ENCODE results near the gene OSTN.
"Not testable (repeated sequence)": the region's sequence is repeated elsewhere in the genome, so short reads cannot be mapped to it uniquely, and the experiment has no call there.

OSTN gene

DNA sequence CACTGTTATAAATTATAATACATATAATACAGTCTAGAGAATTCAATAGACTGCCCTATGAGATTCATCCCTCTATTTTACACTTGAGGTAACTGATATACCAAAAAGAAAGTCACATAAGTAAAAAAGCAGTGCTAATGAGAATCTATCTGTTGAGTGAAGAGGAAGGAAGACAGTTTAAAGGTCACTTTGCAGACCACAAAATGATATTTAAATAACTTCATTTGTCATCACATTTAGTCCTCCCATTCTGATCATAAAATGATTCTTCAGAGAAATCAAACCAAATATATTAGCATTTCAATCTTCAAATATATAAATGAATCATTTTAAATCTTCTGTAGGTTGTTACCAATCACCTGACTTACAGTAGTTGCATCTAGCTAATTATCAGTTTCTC, 69.7 kb downstream of the OSTN start:
- no peak for DNase-seq

DNA sequence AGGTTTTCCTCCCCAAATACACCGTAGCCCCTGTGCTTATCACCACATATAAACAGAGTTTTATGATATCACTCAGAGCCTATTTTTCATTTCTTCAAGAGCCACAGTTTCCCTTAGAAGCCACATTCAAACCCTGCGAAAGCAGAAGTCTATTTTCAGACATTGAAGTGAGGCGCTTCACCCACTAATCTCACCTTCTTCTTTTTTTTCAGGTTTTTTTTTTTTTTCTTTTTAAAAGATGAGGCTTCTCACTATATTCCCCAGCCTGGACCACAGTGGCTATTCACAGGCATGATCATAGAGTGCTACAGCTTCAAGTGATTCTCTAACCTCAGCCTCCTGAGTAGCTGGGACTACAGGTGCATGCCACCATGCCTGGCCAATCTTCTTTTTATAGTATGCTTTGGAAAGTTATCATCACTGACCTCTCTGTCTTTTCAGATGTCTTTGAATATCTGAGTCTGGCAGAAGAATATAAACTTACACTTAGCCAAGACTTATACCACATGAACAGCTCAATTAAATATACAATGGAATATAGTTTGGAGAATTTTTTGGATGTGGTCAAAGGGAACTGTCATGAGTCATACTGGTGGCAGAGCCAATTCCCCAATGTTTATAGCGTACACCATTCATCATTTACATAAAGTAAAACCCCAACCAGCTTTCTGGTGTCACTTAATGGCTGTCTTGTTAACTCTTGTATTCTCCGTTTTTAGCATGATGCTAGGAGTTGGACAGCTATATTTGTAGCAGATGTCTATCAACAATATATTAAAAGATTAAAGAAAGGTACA, 70.4 kb downstream of the OSTN start:
- DNase-seq: peak; percentile 4

DNA sequence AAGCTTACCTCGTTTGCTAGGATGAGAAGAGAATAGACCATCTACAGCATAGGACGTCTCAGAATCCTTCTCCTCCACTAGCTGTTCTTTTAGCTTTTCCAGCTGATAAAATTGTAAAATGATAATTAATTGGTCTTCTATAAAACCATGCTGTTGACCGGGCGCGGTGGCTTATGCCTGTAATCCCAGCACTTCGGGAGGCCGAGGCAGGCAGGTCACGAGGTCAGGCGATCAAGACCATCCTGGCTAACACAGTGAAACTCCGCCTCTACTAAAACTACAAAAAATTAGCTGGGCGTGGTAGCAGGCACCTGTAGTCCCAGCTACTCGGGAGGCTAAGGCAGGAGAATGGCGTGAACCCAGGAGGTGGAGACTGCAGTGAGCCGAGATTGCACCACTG, 76.2 kb downstream of the OSTN start:
- DNase-seq: not testable (repeated sequence)

DNA sequence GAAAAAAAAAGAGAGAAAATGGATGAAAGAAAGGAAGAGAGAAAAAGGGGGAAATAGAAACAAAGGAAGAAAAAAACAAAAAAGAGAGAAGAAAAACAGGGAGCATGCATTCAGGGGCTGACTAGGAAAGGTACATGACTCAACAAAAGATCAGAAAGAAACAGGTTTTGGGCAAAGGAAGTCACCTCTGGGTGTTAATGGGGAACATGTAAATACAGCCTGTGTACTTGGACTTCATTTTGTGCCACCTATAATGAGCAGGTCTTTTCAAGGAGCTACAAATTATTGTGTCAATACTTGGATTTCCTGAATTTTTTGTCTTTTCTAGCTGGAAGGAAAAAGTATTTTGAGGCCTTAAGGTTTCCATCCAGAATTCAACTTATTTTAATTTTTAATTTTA, 76.7 kb downstream of the OSTN start:
- DNase-seq: no peak

DNA sequence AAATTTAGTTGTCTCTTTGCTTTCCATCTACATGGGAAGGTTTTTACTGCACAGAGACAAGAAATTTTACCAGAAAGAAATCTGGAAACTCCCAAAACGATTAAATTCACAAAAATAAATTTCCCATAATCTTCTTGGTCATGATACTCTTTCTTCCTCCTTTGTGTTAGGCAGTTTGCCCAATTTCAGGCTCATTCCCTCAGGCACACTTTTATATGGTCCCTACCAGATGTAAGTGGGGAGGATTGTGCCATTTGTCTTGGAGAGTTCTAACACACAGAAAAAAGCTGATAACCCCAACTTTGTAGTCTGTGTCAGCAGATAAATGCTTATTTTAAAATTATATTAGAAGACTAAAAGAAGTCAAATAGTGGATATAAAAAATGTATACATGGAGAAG, 81.1 kb downstream of the OSTN start:
- no peak for DNase-seq

DNA sequence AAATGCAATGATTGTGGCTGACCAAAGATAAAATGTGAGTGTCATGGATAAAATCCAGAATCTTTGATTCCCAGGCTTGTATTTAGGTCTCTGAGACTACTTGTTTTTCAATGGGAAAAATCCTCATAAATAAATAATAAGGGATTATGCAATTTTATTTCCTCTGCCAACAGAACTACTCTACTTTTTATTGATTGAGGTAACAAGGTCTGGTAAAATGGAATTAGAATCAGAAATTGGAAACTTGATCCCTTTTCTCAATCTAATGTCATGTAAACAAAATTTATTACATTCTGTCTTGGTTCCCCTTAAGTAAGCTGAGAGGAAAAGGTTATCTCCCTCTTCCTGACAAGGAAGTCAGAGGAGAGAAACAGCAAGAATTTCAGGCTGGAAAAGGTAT, 81.8 kb downstream of the OSTN start:
- no peak for DNase-seq

DNA sequence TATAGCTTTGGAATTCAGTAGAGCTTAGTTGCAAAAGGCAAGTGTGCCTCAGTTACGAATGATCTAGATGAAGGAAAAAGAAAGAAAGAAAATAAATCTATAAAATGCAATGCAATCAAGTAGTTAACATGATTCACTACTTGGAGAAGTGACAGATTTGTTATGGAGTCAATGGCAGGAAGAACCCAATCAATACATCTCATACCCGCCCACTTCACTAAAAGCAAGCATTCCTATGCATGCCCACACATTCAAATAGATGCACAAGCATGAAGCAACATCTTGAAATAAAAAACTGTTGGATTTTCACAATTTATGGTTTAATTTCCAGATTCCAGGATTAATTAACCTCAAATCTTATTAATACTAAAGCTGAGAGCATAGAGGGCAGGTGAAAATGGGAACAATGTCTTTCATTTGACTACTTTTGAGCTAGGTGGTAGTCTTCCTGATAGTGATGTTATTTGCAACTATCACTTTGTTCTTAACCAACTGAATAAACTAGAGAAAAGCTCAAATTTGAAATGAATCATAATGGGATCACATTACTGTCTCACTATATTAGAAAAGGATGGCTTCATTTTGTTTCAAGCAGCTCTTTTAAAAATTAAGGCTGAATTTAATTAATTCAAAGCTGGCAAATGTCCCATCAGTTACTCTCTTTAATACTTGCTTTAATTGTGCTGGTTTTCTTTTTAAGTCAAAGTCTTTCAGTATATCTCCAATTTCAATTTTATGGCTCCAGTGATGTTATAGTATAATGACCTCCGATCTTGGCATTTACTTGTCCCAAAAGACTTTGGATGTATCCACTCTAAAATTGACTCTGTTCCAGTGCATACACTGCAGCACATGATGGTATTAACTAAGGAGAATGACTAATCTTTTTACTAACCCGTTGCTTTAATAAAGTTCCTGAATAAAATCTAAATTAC, 83.5 kb downstream of the OSTN start:
- no peak for DNase-seq

DNA sequence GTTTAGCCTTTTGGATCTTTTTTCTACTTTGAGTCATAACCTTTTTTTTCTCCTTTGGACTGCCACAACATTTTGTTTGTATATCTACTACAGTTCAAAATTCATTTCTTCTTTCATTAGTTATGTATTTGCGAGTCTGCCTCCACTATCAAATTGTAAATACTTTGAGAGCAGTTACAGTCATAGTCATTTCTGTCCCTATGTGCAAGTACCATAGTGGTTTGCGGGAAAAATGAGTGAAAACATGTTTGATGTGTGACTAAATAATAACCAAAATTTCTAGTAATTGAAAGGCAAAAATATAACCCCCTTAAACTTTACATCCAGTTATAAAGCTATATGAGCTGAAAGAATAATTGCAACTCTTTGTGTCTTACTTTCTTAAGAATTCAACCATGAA, 84.4 kb downstream of the OSTN start:
- DNase-seq: no peak

DNA sequence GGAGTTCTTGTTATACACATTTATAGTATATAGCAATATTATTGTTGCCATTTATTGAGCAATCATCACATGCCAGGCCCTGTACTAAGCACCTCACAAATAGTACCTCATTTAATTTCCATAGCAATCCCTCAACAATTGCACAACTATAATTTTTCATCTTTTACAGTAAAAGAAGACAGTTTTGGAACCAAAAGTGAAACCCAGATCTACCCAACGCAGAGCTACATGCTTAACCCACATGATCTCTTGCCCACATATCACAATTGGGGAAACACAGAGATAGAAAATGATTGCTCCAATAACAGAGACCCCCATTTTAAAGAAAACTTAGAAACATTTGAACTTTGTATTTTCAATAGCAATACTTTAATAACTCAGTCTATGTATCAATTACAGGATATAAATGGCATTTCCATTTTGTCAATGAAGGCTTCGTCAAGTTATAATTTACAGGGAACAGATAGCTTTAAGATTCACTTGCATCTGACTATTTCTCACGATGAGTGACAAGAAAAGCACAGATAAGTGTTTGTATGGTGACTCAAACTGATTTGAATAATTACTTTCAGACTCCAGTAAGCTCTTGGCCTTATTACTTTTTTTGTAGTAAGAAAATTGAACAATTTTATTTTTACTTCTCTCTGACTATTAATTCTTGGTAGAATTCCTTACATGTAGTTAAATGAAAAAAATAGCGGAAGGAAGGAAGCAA, 91.4 kb downstream of the OSTN start:
- peak; percentile 14 for DNase-seq

DNA sequence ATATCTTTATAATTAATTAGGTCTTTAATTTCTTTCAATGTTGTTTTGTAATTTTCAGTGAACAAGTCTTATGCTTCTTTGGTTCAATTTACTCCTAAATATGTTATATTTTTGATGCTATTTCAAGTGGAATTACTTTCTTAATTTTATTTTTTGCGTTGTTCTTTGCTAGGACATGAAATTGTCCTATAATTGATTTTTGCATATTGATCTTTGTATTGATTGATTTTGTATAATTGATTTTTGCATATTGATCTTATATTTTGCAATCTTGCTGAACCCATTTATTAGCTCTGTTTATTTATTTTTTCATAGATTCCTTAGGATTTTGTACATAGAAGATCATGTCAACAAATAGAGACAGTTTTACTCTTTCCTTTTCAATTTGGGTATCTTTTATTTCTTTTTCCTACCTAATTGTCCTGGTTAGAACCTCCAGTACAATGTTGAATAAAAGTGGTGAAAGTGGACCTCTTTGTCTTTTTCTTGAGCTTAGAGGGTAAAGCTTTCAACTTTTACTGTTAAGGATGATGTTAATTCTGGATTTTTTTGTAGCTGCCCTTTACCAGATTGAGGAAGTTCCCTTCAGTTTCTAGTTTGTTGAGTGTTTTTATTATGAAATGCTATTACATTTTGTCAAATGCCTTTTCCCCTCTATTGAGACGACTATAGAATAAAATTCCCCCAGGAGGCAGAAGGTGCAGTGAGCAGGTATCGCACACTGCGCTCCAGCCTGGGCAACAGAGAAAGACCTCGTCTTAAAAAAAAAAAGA, 93.4 kb downstream of the OSTN start:
- no peak for DNase-seq

DNA sequence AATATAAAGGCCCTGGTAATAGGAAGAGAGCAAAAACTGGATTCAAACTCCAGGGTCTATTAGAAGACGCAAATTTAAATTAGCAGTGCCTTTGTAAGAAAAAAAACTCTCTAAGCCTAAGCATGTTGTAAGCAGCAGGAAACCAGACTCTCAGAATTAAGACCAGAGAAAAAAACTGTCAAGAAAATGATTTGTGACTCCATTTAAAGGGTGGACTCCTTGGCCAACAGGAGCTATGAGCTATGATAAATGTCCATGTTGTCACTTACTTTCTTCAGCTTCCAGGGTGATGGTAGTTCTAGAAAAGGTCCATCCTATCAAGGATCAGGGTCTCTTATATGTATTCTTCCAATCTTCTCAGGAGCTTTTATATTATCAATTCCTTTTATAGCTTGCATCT, 95.2 kb downstream of the OSTN start:
- DNase-seq: no peak

DNA sequence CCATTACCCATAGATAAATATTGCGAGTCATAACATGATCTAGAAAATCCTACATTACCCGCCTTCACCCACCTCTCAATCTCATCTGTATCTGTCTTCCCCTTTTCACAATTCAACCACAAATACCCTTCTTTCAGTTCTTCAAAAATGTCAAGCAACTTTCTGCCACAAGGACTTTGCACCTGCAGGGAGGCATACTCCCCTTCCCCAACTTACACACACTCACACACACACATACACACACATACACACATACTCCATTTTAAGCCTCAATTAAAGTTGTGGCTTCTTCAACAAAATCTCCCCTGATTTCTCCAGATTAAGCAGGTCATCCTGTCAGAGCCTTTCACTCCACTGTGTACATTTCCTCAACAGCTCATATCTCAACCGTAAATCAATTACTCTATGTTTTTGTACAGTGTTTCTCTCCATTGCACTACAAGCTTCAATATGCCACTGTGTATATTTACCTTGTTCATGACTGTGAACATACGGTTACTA, 97.0 kb downstream of the OSTN start:
- no peak for DNase-seq

DNA sequence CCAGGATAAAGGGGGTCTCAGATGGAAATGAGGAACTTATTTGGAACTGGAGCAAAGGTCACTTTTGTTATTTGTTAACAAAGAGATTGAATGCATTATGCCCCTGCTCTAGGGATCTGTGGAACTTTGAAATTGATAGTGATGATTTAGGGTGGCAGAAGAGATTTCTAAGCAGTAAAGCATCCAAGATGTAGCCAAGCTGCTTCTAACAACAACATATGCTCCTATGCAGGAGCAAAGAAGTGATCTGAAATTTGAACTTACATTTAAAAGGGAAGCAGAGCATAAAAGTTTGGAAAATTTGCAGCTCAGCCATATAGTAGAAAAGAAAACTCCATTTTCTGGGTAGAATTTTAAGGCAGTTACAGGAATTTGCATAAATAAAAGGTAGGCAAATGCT, 99.8 kb downstream of the OSTN start:
- DNase-seq: no peak

DNA sequence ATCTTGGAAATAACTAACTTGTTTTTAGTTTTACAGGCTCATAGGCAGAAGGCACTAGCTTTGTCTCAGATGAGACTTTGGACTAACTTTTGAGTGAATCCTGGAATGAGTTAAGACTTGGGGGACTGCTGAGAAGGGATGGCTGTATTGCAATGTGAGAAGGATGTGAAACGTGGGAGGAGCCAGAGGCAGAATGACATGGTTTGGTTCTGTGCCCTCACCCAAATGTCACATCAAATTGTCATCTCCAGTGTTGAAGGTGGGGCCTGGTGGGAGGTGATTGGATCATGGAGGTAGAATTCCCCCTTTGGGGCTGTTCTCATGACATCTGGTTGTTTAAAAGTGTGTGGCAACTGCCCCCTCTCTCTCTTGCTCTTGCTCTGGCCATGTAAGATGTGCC, 101.4 kb downstream of the OSTN start:
- DNase-seq: no peak

DNA sequence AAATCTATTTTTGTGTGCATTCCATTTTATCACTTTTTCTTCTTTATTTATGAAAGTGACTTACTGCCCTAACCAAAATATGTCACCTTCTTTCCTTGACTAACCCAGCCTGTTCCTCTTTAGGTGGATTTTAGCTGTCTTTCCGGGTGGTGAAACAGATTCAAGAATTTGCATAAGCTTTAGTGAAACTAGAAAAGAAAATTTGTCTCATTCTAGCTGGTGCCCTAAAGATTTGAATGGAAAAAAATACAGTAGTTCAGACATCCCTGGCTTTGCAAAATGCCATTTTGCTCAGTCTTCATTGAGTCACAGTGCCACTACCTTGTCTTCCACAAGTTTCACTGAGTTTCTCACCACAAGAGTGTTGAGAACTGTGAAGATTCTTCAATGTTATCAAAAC, 102.0 kb downstream of the OSTN start:
- DNase-seq: no peak

DNA sequence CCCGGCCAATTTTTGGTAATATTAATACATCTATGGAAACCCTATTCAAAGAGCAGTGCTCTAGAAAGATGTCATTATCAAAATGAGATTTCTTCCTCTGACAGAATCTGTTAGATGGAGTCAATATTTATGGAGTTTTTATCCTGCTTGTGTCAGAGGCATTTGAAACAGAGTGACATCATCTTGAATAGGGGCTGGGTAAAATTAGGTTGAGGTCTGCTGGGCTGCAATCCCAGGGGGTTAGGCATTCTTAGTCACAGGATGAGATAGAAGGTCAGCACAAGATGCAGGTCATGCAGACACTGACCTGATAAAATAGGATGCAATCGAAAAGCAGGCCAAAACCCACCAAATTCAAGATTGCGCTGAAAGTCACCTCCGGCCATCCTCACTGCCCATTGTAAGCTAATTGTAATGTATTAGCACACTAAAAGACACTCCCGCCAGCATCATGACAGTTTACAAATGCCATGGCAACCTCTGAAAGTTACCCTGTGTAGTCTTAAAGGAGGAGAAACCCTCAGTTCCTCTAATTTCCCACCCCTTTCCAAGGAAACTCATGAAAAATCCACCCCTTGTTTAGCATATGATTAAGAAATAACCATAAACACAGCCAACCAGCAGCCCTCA, 102.9 kb downstream of the OSTN start:
- DNase-seq: no peak

DNA sequence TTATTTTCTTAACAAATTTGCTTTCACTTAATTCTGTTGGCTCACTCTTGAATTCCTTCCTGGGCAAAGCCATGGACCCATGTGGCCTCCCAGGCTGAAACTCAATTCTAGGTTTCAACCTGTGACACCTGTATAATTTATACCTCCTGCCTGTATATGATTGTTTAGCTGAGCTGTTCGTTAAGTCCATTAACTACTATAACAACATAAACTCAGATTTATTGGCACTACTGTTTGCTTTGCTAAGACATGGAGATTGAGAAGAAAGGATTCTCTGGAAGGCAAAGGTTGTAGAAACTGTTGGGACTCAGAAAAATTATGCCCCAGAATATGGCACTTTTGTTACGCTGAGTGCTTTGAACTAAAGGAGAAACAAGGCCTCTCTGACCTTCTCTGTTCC, 103.4 kb downstream of the OSTN start:
- no peak for DNase-seq

DNA sequence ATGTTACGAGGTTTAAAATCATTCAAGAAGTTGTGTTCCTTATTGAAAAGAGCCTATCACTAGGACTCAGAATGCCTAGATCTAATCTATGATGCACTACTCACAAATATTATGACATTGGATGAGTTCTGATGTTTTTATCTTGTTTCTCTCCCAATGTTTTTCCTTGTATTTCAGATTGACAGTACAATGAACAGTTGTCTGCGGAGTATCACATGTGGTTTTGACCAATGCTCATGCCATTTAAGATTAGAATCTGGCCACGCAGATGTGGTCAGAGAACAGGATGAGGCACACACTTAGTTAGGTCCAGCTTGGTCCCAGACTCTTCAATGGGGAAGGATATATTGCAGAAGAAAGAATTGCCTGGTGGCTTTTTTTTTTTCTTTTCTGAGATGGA, 104.6 kb downstream of the OSTN start:
- DNase-seq: no peak

DNA sequence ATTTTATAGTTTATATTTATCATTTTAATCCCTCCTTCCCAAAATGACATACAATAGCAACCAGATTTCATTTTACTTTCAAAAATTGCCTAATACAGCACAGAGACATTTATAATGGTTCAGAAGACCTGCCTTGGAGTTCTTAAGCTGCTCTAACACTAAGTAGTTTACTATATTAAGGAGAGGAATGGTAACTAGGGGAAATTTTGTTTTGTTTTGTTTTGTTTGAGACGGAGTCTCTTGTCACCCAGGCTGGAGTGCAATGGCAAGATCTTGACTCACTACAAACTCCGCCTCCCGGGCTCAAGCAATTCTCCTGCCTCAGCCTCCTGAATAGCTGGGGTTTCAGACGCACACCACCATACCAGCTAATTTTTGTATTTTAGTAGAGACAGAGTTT, 107.4 kb downstream of the OSTN start:
- no peak for DNase-seq

DNA sequence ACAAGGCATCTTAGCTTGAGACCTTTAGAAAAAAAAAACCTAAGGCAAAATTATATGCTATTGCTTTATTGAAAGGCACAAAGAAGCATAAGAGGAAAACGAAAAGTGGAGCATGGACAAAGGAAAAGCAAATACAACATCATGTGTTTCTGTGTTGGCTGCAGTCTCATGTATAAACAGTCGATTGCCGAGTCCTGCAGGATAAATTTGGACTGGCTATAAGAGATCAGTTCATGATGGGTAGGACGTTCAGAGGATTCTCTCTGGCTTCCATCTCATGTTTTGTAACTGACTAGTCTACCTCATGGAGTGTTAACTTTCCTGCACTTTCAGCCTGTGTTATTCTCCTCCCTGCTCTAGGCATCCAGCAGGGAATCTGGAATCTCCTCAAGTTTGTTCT, 108.3 kb downstream of the OSTN start:
- no peak for DNase-seq

DNA sequence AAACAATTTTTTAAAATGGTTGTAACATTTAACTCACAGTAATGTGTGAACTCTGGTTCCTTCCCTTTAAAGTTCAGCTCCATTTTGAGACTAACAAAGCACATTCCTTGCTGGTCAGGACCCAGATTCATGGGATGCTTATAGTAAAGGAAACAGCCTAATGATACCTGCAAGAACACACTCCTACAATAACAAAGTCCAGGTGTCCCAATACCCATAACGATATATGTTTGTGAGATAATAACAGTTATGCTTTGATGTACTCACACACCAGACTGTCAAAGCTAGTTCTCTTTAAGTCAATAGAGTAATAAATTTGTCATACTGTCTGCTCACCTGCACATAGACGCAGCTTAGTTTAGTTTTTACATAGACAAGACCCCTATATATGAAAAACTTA, 114.3 kb downstream of the OSTN start:
- DNase-seq: no peak
